ENCODE data around the gene CYTIP. TPM values are rescaled to one million over a fixed set of nuclear protein-coding genes. Genes with fewer than 3 reads are reported as not detected.
"Not testable (repeated sequence)": the region's sequence is repeated elsewhere in the genome, so short reads cannot be mapped to it uniquely, and the experiment has no call there.

CYTIP gene
- polyA plus RNA-seq, 1 of the 3 experiments (the other 2 are of a cell fraction) = not detected

- TF ChIP-seq TEAD4 (IDR thresholded peaks at IDR 0.05; ENCODE audit: borderline replicate concordance, insufficient read depth) = no peak
- TF ChIP-seq EP300 (IDR thresholded peaks at IDR 0.05; ENCODE audit: borderline replicate concordance in 1 of 2, low read depth in 1 of 2, low read length in 1 of 2) = no peak
- TF ChIP-seq CHD2 (IDR thresholded peaks at IDR 0.05; ENCODE audit: low read length, partially characterized antibody) = no peak
- no peak for TF ChIP-seq GATA2 (CRISPR knock-in tag; IDR thresholded peaks at IDR 0.05)
- TF ChIP-seq IRF3 (IDR thresholded peaks at IDR 0.05; ENCODE audit: low read depth, low read length) = no peak
These were observed 30.4 kb downstream of the CYTIP start (continued) for GRCh38 chr2:157413326-157414035.

GRCh38 chr2:157411624-157412336 is 32.1 kb downstream of the CYTIP start:
- no peaks in the 10 kb centered on the region for H3K36me3 ChIP-seq (replicated peaks in 1 of 2; ENCODE audit: control insufficient read depth in 1 of 2, insufficient read depth in 2 of 2, low read length in 1 of 2)
- H3K9me2 ChIP-seq = no peaks in the 10 kb centered on the region
- H4K20me1 ChIP-seq (ENCODE audit: insufficient read depth) = no peaks in the 10 kb centered on the region
- no peaks in the 10 kb centered on the region; the same call in 1 of the 2 replicates for H3K27me3 ChIP-seq (ENCODE audit: insufficient read depth)
- no peak overlapping the region for H3K4me2 ChIP-seq
- no peak overlapping the region for H2AFZ ChIP-seq (ENCODE audit: low read depth)
- no peak overlapping the region for H3K27ac ChIP-seq (ENCODE audit: low read depth in 2 of 2, low read length in 1 of 2)
- 23% methylated on average over 3 of the region's 3 CpGs for WGBS (ENCODE audit: low lambda C conversion rate)
- H3K4me3 ChIP-seq (ENCODE audit: low read depth in 2 of 2, low read length in 1 of 2) = no peak overlapping the region
- ChIA-PET POLR2A (no interaction called here), CTCF (no interaction called here)
- H3F3A ChIP-seq (replicated peaks; ENCODE audit: insufficient read depth) = no peaks in the 10 kb centered on the region
- no peak for DNase-seq
- no peak overlapping the region for H3K9ac ChIP-seq
- TF ChIP-seq FOSL2 (IDR thresholded peaks at IDR 0.05; ENCODE audit: borderline replicate concordance, low read depth) = no peak
- no peak for TF ChIP-seq RXRA (IDR thresholded peaks at IDR 0.05; ENCODE audit: borderline replicate concordance, low read depth)
- TF ChIP-seq RFX5 (IDR thresholded peaks at IDR 0.05; ENCODE audit: low read length) = no peak
- TF ChIP-seq TCF12 (IDR thresholded peaks at IDR 0.05) = no peak
- TF ChIP-seq FOXM1 (IDR thresholded peaks at IDR 0.05; ENCODE audit: low read depth) = no peak
- TF ChIP-seq MAX (IDR thresholded peaks at IDR 0.05; ENCODE audit: low read depth) = no peak
- no peak for TF ChIP-seq FOXJ3 (CRISPR knock-in tag; IDR thresholded peaks at IDR 0.05)
- no peak for TF ChIP-seq MEF2A (IDR thresholded peaks at IDR 0.05; ENCODE audit: borderline replicate concordance, low read depth)
- no peak for TF ChIP-seq GATA2 (CRISPR knock-in tag; IDR thresholded peaks at IDR 0.05)
- TF ChIP-seq MXI1 (IDR thresholded peaks at IDR 0.05; ENCODE audit: low read depth, low read length) = no peak
- TF ChIP-seq NFIC (IDR thresholded peaks at IDR 0.05; ENCODE audit: borderline replicate concordance) = no peak
- TF ChIP-seq SIN3A (IDR thresholded peaks at IDR 0.05; ENCODE audit: borderline replicate concordance, low read depth, low read length) = no peak
- TF ChIP-seq TAF1 (IDR thresholded peaks at IDR 0.05; ENCODE audit: borderline replicate concordance, low read depth, low read length) = no peak
- TF ChIP-seq CTCF (IDR thresholded peaks at IDR 0.05) = no peak
- no peak for TF ChIP-seq JUND (IDR thresholded peaks at IDR 0.05)
- no peak for TF ChIP-seq TEAD4 (IDR thresholded peaks at IDR 0.05; ENCODE audit: borderline replicate concordance, insufficient read depth)
- no peak for TF ChIP-seq ELF1 (IDR thresholded peaks at IDR 0.05)
- no peak for TF ChIP-seq ZBTB33 (IDR thresholded peaks at IDR 0.05; ENCODE audit: borderline replicate concordance, low read depth)
- H3K9me3 ChIP-seq = no peaks in the 10 kb centered on the region
- no peaks in the 10 kb centered on the region for H3K79me2 ChIP-seq (ENCODE audit: insufficient read depth)
- no peaks in the 10 kb centered on the region for H3K4me1 ChIP-seq (ENCODE audit: control insufficient read depth in 1 of 2, insufficient read depth in 2 of 2, low read depth in 1 of 2, low read length in 1 of 2)

- H3K9me3 ChIP-seq; H3K27ac ChIP-seq (ENCODE audit: low read depth in 2 of 2, low read length in 1 of 2); H4K20me1 ChIP-seq (ENCODE audit: insufficient read depth); H3K27me3 ChIP-seq (ENCODE audit: insufficient read depth); H3K79me2 ChIP-seq (ENCODE audit: insufficient read depth); H3K36me3 ChIP-seq (replicated peaks in 1 of 2; ENCODE audit: control insufficient read depth in 1 of 2, insufficient read depth in 2 of 2, low read length in 1 of 2); CTCF ChIA-PET; H3K9me2 ChIP-seq; POLR2A ChIA-PET; H3F3A ChIP-seq (replicated peaks; ENCODE audit: insufficient read depth); H2AFZ ChIP-seq (ENCODE audit: low read depth); H3K4me2 ChIP-seq; DNase-seq; H3K4me1 ChIP-seq (ENCODE audit: control insufficient read depth in 1 of 2, insufficient read depth in 2 of 2, low read depth in 1 of 2, low read length in 1 of 2); H3K9ac ChIP-seq; H3K4me3 ChIP-seq (ENCODE audit: low read depth in 2 of 2, low read length in 1 of 2): not testable (repeated sequence)
These were observed 38.5 kb downstream of the CYTIP start for GRCh38 chr2:157405398-157405797.

All from SK-N-SH (cell line).